ENCODE data around the gene IARS2.

The IARS2 gene

GRCh38 chr1:220123066-220123465 is 29.1 kb downstream of the IARS2 start:
- H3K27me3 ChIP-seq (ENCODE audit: control insufficient read depth, insufficient read depth, low read length): no peaks in the 10 kb centered on the region
- H3K9me3 ChIP-seq (ENCODE audit: control insufficient read depth, low read length): no peaks in the 10 kb centered on the region
- no peak overlapping the region for H3K4me3 ChIP-seq (ENCODE audit: low read length)
- no peaks in the 10 kb centered on the region for H3K36me3 ChIP-seq (ENCODE audit: control insufficient read depth, insufficient read depth, low read length)
- H3K4me1 ChIP-seq (ENCODE audit: control insufficient read depth, insufficient read depth, low read length): peaks cover 11% of the 10 kb centered on the region
- H3K9ac ChIP-seq (ENCODE audit: low read length): no peak overlapping the region

GRCh38 chr1:220123889-220124288 is 30.0 kb downstream of the IARS2 start:
- Histone ChIP-seq H3K9me3 (ENCODE audit: control insufficient read depth, low read length) (no peaks in the 10 kb centered on the region), H3K4me3 (ENCODE audit: low read length) (no peak overlapping the region), H3K9ac (ENCODE audit: low read length) (no peak overlapping the region), H3K27me3 (ENCODE audit: control insufficient read depth, insufficient read depth, low read length) (no peaks in the 10 kb centered on the region), H3K4me1 (ENCODE audit: control insufficient read depth, insufficient read depth, low read length) (peaks cover 11% of the 10 kb centered on the region), H3K36me3 (ENCODE audit: control insufficient read depth, insufficient read depth, low read length) (no peaks in the 10 kb centered on the region)

GRCh38 chr1:220124542-220124941 is 30.6 kb downstream of the IARS2 start:
- Histone ChIP-seq H3K27me3 (ENCODE audit: control insufficient read depth, insufficient read depth, low read length) (no peaks in the 10 kb centered on the region), H3K4me3 (ENCODE audit: low read length) (no peak overlapping the region), H3K9ac (ENCODE audit: low read length) (no peak overlapping the region), H3K36me3 (ENCODE audit: control insufficient read depth, insufficient read depth, low read length) (no peaks in the 10 kb centered on the region), H3K4me1 (ENCODE audit: control insufficient read depth, insufficient read depth, low read length) (peaks cover 11% of the 10 kb centered on the region), H3K9me3 (ENCODE audit: control insufficient read depth, low read length) (no peaks in the 10 kb centered on the region)

- no peak overlapping the region for H3K9ac ChIP-seq (ENCODE audit: low read length)
- no peaks in the 10 kb centered on the region for H3K9me3 ChIP-seq (ENCODE audit: control insufficient read depth, low read length)
- no peak overlapping the region for H3K4me3 ChIP-seq (ENCODE audit: low read length)
- H3K27me3 ChIP-seq (ENCODE audit: control insufficient read depth, insufficient read depth, low read length): no peaks in the 10 kb centered on the region
- no peaks in the 10 kb centered on the region for H3K36me3 ChIP-seq (ENCODE audit: control insufficient read depth, insufficient read depth, low read length)
- H3K4me1 ChIP-seq (ENCODE audit: control insufficient read depth, insufficient read depth, low read length): peaks cover 6% of the 10 kb centered on the region
Measured at GRCh38 chr1:220127076-220127475, 33.1 kb downstream of the IARS2 start.

- H3K9me3 ChIP-seq (ENCODE audit: control insufficient read depth, low read length): no peaks in the 10 kb centered on the region
- H3K9ac ChIP-seq (ENCODE audit: low read length): no peak overlapping the region
- H3K36me3 ChIP-seq (ENCODE audit: control insufficient read depth, insufficient read depth, low read length): no peaks in the 10 kb centered on the region
- no peaks in the 10 kb centered on the region for H3K27me3 ChIP-seq (ENCODE audit: control insufficient read depth, insufficient read depth, low read length)
- no peak overlapping the region for H3K4me3 ChIP-seq (ENCODE audit: low read length)
- H3K4me1 ChIP-seq (ENCODE audit: control insufficient read depth, insufficient read depth, low read length): no peaks in the 10 kb centered on the region
Measured at GRCh38 chr1:220129479-220130210, 35.7 kb downstream of the IARS2 start.

GRCh38 chr1:220135755-220136154 is 41.8 kb downstream of the IARS2 start:
- H3K36me3 ChIP-seq (ENCODE audit: control insufficient read depth, insufficient read depth, low read length): no peaks in the 10 kb centered on the region

GRCh38 chr1:220137019-220137786 is 43.3 kb downstream of the IARS2 start:
- H3K4me3 ChIP-seq (ENCODE audit: low read length): no peak overlapping the region
- H3K36me3 ChIP-seq (ENCODE audit: control insufficient read depth, insufficient read depth, low read length): no peaks in the 10 kb centered on the region

More at GRCh38 chr1:220135755-220136154, 41.8 kb downstream of the IARS2 start:
- H3K4me1 ChIP-seq (ENCODE audit: control insufficient read depth, insufficient read depth, low read length): no peaks in the 10 kb centered on the region
- no peaks in the 10 kb centered on the region for H3K9me3 ChIP-seq (ENCODE audit: control insufficient read depth, low read length)
- no peak overlapping the region for H3K9ac ChIP-seq (ENCODE audit: low read length)
- H3K4me3 ChIP-seq (ENCODE audit: low read length): no peak overlapping the region
- H3K27me3 ChIP-seq (ENCODE audit: control insufficient read depth, insufficient read depth, low read length): no peaks in the 10 kb centered on the region

GRCh38 chr1:220139966-220140365 is 46.0 kb downstream of the IARS2 start:
- Histone ChIP-seq H3K9me3 (ENCODE audit: control insufficient read depth, low read length) (no peaks in the 10 kb centered on the region), H3K4me1 (ENCODE audit: control insufficient read depth, insufficient read depth, low read length) (no peaks in the 10 kb centered on the region), H3K27me3 (ENCODE audit: control insufficient read depth, insufficient read depth, low read length) (no peaks in the 10 kb centered on the region), H3K36me3 (ENCODE audit: control insufficient read depth, insufficient read depth, low read length) (no peaks in the 10 kb centered on the region), H3K9ac (ENCODE audit: low read length) (no peak overlapping the region), H3K4me3 (ENCODE audit: low read length) (no peak overlapping the region)

More at GRCh38 chr1:220137019-220137786, 43.3 kb downstream of the IARS2 start:
- Histone ChIP-seq H3K27me3 (ENCODE audit: control insufficient read depth, insufficient read depth, low read length) (no peaks in the 10 kb centered on the region), H3K9me3 (ENCODE audit: control insufficient read depth, low read length) (no peaks in the 10 kb centered on the region), H3K4me1 (ENCODE audit: control insufficient read depth, insufficient read depth, low read length) (no peaks in the 10 kb centered on the region), H3K9ac (ENCODE audit: low read length) (no peak overlapping the region)

- Histone ChIP-seq H3K9ac (ENCODE audit: low read length) (no peak overlapping the region), H3K27me3 (ENCODE audit: control insufficient read depth, insufficient read depth, low read length) (no peaks in the 10 kb centered on the region), H3K9me3 (ENCODE audit: control insufficient read depth, low read length) (no peaks in the 10 kb centered on the region), H3K4me1 (ENCODE audit: control insufficient read depth, insufficient read depth, low read length) (no peaks in the 10 kb centered on the region), H3K4me3 (ENCODE audit: low read length) (no peak overlapping the region), H3K36me3 (ENCODE audit: control insufficient read depth, insufficient read depth, low read length) (no peaks in the 10 kb centered on the region)
Measured at GRCh38 chr1:220144051-220144450, 50.1 kb downstream of the IARS2 start.

- no peak overlapping the region for H3K9ac ChIP-seq (ENCODE audit: low read length)
- no peaks in the 10 kb centered on the region for H3K9me3 ChIP-seq (ENCODE audit: control insufficient read depth, low read length)
- H3K4me3 ChIP-seq (ENCODE audit: low read length): no peak overlapping the region
- H3K36me3 ChIP-seq (ENCODE audit: control insufficient read depth, insufficient read depth, low read length): no peaks in the 10 kb centered on the region
- no peaks in the 10 kb centered on the region for H3K27me3 ChIP-seq (ENCODE audit: control insufficient read depth, insufficient read depth, low read length)
- H3K4me1 ChIP-seq (ENCODE audit: control insufficient read depth, insufficient read depth, low read length): peaks cover 11% of the 10 kb centered on the region
Measured at GRCh38 chr1:220149742-220150141, 55.8 kb downstream of the IARS2 start.

GRCh38 chr1:220151454-220151853 is 57.5 kb downstream of the IARS2 start:
- no peak overlapping the region for H3K9ac ChIP-seq (ENCODE audit: low read length)
- H3K4me1 ChIP-seq (ENCODE audit: control insufficient read depth, insufficient read depth, low read length): peaks cover 11% of the 10 kb centered on the region
- H3K36me3 ChIP-seq (ENCODE audit: control insufficient read depth, insufficient read depth, low read length): peaks cover 6% of the 10 kb centered on the region

GRCh38 chr1:220153147-220153546 is 59.2 kb downstream of the IARS2 start:
- Histone ChIP-seq H3K9me3 (ENCODE audit: control insufficient read depth, low read length) (no peaks in the 10 kb centered on the region), H3K27me3 (ENCODE audit: control insufficient read depth, insufficient read depth, low read length) (no peaks in the 10 kb centered on the region), H3K36me3 (ENCODE audit: control insufficient read depth, insufficient read depth, low read length) (peaks cover 10% of the 10 kb centered on the region), H3K9ac (ENCODE audit: low read length) (no peak overlapping the region), H3K4me1 (ENCODE audit: control insufficient read depth, insufficient read depth, low read length) (peaks cover 11% of the 10 kb centered on the region), H3K4me3 (ENCODE audit: low read length) (no peak overlapping the region)

More at GRCh38 chr1:220151454-220151853, 57.5 kb downstream of the IARS2 start:
- H3K27me3 ChIP-seq (ENCODE audit: control insufficient read depth, insufficient read depth, low read length): no peaks in the 10 kb centered on the region
- H3K4me3 ChIP-seq (ENCODE audit: low read length): no peak overlapping the region
- H3K9me3 ChIP-seq (ENCODE audit: control insufficient read depth, low read length): no peaks in the 10 kb centered on the region
